GM12875 (cell line): ENCODE results near the gene PITX1.

Source experiments
- H3K4me3 ChIP-seq: one replicate; pipeline ENCODE4 v1.5.1; 2011; ENCODE audit warnings: low read depth, low read length, control low read depth
- TF ChIP-seq, protein P1 (sequence below): IDR thresholded peaks from 2 replicates; pipeline ENCODE4 v1.5.1; 2011; ENCODE audit warnings: low read depth, mild to moderate bottlenecking, control low read depth, inconsistent platforms, low read length, moderate library complexity, borderline replicate concordance; ENCODE audit not compliant: insufficient read depth

The PITX1 gene

GRCh38 chr5:135066781-135067180 is 32.8 kb upstream of the PITX1 start:
- H3K4me3 ChIP-seq = no peak overlapping the region
- TF ChIP-seq, protein P1, sequence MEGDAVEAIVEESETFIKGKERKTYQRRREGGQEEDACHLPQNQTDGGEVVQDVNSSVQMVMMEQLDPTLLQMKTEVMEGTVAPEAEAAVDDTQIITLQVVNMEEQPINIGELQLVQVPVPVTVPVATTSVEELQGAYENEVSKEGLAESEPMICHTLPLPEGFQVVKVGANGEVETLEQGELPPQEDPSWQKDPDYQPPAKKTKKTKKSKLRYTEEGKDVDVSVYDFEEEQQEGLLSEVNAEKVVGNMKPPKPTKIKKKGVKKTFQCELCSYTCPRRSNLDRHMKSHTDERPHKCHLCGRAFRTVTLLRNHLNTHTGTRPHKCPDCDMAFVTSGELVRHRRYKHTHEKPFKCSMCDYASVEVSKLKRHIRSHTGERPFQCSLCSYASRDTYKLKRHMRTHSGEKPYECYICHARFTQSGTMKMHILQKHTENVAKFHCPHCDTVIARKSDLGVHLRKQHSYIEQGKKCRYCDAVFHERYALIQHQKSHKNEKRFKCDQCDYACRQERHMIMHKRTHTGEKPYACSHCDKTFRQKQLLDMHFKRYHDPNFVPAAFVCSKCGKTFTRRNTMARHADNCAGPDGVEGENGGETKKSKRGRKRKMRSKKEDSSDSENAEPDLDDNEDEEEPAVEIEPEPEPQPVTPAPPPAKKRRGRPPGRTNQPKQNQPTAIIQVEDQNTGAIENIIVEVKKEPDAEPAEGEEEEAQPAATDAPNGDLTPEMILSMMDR = no peak

- TF ChIP-seq, protein P1 = no peak
- H3K4me3 ChIP-seq = no peak overlapping the region
Measured at GRCh38 chr5:135065306-135066265, 31.6 kb upstream of the PITX1 start.

DNA sequence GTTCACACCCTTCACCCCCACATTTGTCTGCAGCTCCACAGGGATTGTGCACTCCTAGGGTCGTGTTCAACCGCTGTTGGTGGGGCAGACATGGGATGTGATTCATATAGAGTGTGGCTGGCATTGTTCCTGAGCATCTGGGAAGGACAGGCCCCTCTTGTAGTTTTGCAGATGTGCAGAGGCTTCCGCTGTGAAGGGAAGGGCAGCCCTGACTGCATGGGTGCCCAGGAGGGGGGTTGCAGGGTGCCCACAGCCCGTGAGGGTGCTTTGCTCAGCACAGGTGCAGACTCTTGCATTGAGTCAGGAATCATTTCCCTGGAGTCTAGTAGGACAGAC is 30.2 kb upstream of the PITX1 start:
- TF ChIP-seq, protein P1 = no peak

DNA sequence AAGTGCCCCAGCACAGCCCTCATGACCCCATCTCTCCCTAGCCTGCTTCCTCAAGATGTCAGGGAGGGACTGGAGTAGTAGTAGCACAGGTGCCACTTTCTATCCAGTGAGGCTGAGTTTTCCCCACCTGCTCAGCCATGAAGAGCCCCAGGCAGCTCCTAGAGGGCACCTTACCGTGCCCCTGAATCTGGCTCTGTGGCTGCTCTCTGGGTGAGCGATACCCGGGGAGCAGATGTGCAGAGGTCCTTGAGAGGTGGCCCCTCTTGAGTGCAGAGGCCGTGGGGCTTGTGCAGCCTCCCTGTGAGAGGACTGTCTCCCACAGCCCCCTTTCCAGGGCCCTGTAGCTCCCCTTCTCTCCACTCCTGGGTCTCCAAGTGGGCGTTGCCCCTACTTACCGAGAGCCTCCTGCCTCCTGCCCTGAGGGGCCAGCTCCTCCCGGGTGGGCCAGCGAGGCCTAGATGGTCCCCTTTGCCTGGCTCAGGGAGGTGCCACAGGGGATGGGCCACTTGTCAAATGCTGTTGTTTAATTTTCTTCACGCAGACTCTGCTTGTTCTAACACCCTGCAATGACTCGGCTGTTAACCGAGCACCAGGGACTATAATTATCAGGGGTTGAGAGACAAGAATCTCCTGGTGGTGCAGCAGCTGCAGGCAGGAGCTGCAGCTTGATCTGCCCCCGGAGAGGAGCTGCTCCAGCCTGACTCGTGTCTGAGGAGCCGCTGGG is 29.6 kb upstream of the PITX1 start:
- no peak overlapping the region for H3K4me3 ChIP-seq
- TF ChIP-seq, protein P1 = no peak

More for the DNA sequence above, 30.2 kb upstream of the PITX1 start:
- H3K4me3 ChIP-seq = no peak overlapping the region

DNA sequence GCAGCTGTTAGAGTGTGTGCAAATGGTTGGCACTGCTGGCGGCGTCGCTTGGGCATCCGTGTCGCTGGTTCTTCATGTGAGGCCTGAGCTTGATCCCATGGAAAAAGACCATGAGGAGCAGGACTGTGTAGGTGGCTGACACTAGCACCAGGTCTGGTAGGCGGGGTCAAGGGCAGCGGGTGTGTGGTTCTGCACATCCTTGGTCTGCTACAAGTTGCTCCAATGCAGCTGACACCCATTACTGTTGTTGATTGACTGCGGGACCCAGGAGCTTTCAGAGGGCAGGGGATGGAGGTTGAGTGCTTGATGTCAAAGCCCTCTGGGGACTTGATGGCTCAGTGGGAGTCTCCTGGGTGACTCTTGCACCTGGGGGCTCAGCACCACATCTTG is 29.0 kb upstream of the PITX1 start:
- TF ChIP-seq, protein P1 = no peak
- H3K4me3 ChIP-seq = no peak overlapping the region

GRCh38 chr5:135062216-135063055 is 28.4 kb upstream of the PITX1 start:
- no peak overlapping the region for H3K4me3 ChIP-seq
- TF ChIP-seq, protein P1 = no peak
